Psoas muscle (tissue), 8 donors: ENCODE data around the gene GALNT9. TPM values are rescaled to one million over a fixed set of nuclear protein-coding genes. Genes with fewer than 3 reads are reported as not detected.

ENCODE experiments used
- ATAC-seq, 4 donors: fragments of 200-7000 bp; cut with Tn5 transposase; one replicate each; pipeline ENCODE4 v1.9.1; 2020; ENCODE audit warnings: moderate library complexity in 3 of 4, mild to moderate bottlenecking in 2 of 4
- DNase-seq, 2 donors: peaks; one replicate each; pipeline ENCODE4 v3.0.0-alpha.2; 2020
- H3K27ac ChIP-seq: fragments of 200-600 bp; one replicate; pipeline ENCODE4 v1.8.0; 2022
- H3K27me3 ChIP-seq, 3 donors: fragments of 200-600 bp in 1 of 3; one replicate each; pipeline versions ENCODE4 v1.6.1 to v1.8.0; 2013 to 2022; ENCODE audit warnings: low read length in 2 of 3, mild to moderate bottlenecking in 2 of 3, moderate library complexity in 1 of 3; ENCODE audit not compliant: insufficient read depth in 3 of 3
- H3K36me3 ChIP-seq, 2 donors: fragments of 200-600 bp in 1 of 2; one replicate each; pipeline versions ENCODE4 v1.6.1 to v1.8.0; 2013 to 2022; ENCODE audit warnings: low read depth in 1 of 2, mild to moderate bottlenecking in 1 of 2, moderate library complexity in 1 of 2; ENCODE audit not compliant: insufficient read depth in 1 of 2
- H3K4me1 ChIP-seq: fragments of 200-600 bp; one replicate; pipeline ENCODE4 v1.8.0; 2022
- H3K4me3 ChIP-seq: fragments of 200-600 bp; one replicate; pipeline ENCODE4 v1.8.0; 2022; ENCODE audit warnings: mild to moderate bottlenecking
- H3K9me3 ChIP-seq: fragments of 200-600 bp; one replicate; pipeline ENCODE4 v1.8.0; 2022
- WGBS, 3 donors: extraction: QIAGEN DNeasy Blood & Tissue Kit; methylation state at CpG; one replicate each; pipeline versions ENCODE4 v1.1.6 to v1.1.7; 2013; 5-methylcytosine and 5-hydroxymethylcytosine counted together
- intact Hi-C, 2 donors: fragments of 100-400 bp; cut with DNase I; formaldehyde crosslinking; loops; one replicate each; pipeline versions ENCODE4 v1.11.0 to v1.14.2; 2022
- polyA plus RNA-seq, 3 donors: library from polyadenylated mRNA; stranded (reverse); fragments of 200-250 nt; gene quantifications; one replicate each; pipeline ENCODE4 v1.2.3, GENCODE V29; 2013
- total RNA-seq, 4 donors: library from RNA; stranded (reverse); fragmentation: NEBNext Ultra II Directional in 2 of 4; extraction: Animal tissue kit (Norgen Biotek cat#: 25700) in 2 of 4; gene quantifications; one replicate each; pipeline versions ENCODE4 v1.2.1 to v1.2.4, GENCODE V29; 2021 to 2023
- TF ChIP-seq, protein P1 (sequence below): fragments of 200-600 bp; IDR thresholded peaks from one replicate; pipeline ENCODE4 v1.8.0; 2022; ENCODE audit warnings: antibody characterized with exemption
- donor health status: healthy with polysubstance abuse.
- donor health status: DM: no; HTN: no; CAD: no; lungs with moderate emphysema.
- donor health status: Bipolar disorder and iron deficiency.
- donor health status: healthy.
- donor health status: DM: yes; HTN: yes; CAD: no.
- donor health status: DM: no; HTN: no; CAD: no.
- donor health status: DM: no; HTN: no; CAD: no.
- donor health status: DM: yes; HTN: yes; CAD: no.

The GALNT9 gene
- total and polyA plus RNA-seq, 7 donors: 0.01 to 0.21 (median 0.08) TPM; not detected in 4

DNA sequence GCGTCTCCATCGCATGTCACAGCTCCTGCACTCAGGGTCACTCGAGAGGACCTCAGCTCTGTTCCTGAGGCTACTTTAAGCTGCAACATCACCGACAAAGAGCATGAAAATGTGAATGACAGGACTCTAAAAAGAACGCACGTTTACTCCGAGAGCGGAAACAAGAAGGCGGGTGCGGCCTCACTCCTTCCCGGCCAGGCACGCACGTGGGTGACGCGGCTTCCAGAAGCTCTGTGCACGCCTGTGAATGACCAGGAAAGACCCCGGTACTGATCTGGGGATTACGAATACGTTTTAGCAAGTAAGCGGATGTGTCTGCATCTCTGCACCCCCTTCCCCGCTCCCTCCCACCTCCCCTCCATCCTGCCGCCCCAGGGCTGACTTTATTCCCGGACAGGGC lies 15.2 kb upstream of the GALNT9 start:
- 76 to 82% (median 77%) methylated on average over 22 to 23 of the region's 23 CpGs for WGBS, 3 donors
- intact Hi-C loops: no loop called here
- no peak for ATAC-seq

DNA sequence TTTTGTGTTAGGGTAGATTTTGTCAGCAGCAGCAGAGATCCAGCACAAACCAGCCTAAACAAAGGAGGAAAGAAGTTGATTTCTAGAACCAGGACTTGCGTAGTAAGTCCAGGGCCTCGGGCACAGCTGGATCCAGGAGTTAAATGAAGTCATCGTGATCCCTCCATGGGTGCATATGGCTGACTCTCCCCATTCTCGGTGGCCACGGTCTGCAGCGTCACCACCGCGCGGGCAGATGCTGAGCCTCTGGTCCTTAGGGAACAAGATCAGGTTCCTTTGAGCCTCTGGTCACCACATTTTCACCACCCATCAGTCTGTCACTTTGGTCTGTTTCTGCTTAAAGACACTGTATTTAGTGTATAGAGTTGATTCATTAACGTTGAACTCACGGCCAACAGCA lies 14.8 kb upstream of the GALNT9 start:
- Histone ChIP-seq H3K27ac (no peak overlapping the region), H3K9me3 (no peaks in the 10 kb centered on the region), H3K36me3 (no peaks in the 10 kb centered on the region), H3K27me3 (peaks cover 0 to 54% (median 26%) of the 10 kb centered on the region in 3 donors), H3K4me3 (no peak overlapping the region), H3K4me1 (no peaks in the 10 kb centered on the region)
- TF ChIP-seq, protein P1, sequence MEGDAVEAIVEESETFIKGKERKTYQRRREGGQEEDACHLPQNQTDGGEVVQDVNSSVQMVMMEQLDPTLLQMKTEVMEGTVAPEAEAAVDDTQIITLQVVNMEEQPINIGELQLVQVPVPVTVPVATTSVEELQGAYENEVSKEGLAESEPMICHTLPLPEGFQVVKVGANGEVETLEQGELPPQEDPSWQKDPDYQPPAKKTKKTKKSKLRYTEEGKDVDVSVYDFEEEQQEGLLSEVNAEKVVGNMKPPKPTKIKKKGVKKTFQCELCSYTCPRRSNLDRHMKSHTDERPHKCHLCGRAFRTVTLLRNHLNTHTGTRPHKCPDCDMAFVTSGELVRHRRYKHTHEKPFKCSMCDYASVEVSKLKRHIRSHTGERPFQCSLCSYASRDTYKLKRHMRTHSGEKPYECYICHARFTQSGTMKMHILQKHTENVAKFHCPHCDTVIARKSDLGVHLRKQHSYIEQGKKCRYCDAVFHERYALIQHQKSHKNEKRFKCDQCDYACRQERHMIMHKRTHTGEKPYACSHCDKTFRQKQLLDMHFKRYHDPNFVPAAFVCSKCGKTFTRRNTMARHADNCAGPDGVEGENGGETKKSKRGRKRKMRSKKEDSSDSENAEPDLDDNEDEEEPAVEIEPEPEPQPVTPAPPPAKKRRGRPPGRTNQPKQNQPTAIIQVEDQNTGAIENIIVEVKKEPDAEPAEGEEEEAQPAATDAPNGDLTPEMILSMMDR: no peak
- WGBS, 3 donors: 39 to 43% (median 41%) methylated on average over 11 of the region's 11 CpGs
- DNase-seq (no peak), ATAC-seq (no peak)
- intact Hi-C loops: no loop called here

More for the DNA sequence above, 15.2 kb upstream of the GALNT9 start:
- TF ChIP-seq, protein P1: no peak
- Histone ChIP-seq H3K4me3 (no peak overlapping the region), H3K9me3 (no peaks in the 10 kb centered on the region), H3K4me1 (no peaks in the 10 kb centered on the region), H3K36me3 (no peaks in the 10 kb centered on the region), H3K27me3 (peaks cover 0 to 50% (median 26%) of the 10 kb centered on the region in 3 donors), H3K27ac (no peak overlapping the region)
- DNase-seq: no peak

DNA sequence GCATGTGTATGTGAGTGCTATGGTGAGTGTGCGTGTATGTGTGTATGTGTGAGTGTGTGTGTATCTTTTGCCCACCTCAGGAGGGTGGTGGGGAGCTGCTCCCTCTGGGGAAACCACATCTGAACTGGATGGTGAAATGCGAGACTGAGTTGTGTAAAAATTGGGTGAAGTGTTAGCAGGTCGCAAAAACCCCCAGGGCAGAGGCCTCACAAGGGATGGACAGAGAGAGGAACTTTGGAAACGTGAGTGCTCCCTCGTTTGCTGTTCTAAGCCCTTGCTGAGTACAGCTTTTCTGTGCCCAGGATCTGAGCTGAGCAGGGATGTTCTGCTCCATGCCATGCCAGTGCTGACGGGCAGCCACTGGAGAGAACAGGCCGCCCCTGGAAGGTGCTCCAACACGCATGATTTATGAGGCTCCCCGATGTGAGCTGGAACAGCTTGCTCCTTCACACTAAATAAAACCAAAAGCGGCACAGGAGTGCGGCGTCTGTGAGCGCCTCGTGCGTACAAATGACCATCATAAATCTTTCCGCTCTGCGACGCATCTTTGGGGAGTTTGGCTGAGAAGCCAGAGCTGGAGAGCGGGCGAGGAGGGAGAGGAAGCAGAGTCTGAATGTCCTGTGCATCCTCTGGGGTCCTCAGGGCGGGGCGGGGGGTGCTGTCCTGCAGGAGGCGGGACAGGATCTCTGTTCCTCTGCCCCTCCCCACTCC lies 14.1 kb upstream of the GALNT9 start:
- intact Hi-C loops: no loop called here
- no peaks in the 10 kb centered on the region for H3K9me3 ChIP-seq
- no peak overlapping the region for H3K4me3 ChIP-seq
- 10 to 12% (median 11%) methylated on average over 23 of the region's 23 CpGs for WGBS, 3 donors
- H3K27ac ChIP-seq: no peak overlapping the region
- H3K27me3 ChIP-seq: peaks cover 0 to 58% (median 26%) of the 10 kb centered on the region in 3 donors
- DNase-seq: no peak
- H3K36me3 ChIP-seq: no peaks in the 10 kb centered on the region
- H3K4me1 ChIP-seq: no peaks in the 10 kb centered on the region
- TF ChIP-seq, protein P1: no peak
- ATAC-seq: no peak

DNA sequence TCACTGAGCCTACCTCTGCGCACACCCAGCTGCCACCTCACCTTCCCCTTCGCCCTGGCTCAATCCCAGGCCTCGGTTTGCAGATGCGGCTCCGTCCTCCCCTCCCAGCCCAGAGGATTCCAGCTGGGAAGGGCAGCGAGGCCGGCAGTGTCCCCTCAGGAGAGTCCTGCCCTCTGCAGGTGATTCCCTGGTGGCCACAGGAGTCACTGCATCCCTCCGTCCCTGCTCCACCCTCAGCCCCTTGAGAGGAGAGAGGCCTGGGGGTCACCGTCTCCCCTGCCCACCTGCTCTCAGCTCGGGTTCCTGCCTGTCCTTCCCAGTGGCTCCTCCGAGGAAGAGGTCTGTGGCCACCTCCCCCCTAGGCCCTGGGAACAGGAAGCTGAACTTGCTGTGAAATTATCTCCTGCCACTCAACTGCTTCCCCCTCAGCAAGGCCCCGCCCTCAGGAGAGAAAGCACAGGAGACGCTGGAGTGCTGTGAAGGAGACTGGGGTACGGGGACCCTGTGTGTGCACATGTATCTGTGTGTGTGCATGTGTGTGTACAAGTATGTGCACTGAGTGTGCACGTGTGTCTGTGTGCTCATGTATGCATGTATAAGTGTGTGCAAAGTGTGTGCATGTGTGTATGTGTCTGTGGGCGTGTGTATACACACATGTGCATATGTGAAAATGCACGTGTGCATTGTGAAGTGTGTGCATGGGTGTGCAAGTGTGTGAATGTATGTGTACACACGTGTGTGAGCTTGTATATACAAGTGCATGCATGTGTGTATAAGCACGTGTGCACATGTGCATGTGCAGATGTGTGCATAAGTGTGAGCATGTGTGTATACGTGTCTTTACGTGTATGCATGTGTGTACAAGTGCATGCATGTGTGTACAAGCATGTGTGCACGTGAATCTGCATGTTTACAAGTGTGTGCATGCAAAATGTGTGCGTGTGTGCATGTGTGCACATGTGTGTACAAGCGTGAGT lies 13.2 kb upstream of the GALNT9 start:
- H3K36me3 ChIP-seq: no peaks in the 10 kb centered on the region
- 59 to 63% (median 63%) methylated on average over 24 of the region's 24 CpGs for WGBS, 3 donors
- TF ChIP-seq, protein P1: no peak
- DNase-seq: no peak
- peaks cover 0 to 65% (median 25%) of the 10 kb centered on the region in 3 donors for H3K27me3 ChIP-seq
- intact Hi-C loops: no loop called here
- H3K4me3 ChIP-seq: no peak overlapping the region
- H3K4me1 ChIP-seq: no peaks in the 10 kb centered on the region
- no peak for ATAC-seq
- no peak overlapping the region for H3K27ac ChIP-seq
- no peaks in the 10 kb centered on the region for H3K9me3 ChIP-seq
